ENCODE measurements around the gene RTL1.
A peak's percentile ranks its signal among the peaks of the same experiment; 100 is the strongest.

RTL1 gene

DNA sequence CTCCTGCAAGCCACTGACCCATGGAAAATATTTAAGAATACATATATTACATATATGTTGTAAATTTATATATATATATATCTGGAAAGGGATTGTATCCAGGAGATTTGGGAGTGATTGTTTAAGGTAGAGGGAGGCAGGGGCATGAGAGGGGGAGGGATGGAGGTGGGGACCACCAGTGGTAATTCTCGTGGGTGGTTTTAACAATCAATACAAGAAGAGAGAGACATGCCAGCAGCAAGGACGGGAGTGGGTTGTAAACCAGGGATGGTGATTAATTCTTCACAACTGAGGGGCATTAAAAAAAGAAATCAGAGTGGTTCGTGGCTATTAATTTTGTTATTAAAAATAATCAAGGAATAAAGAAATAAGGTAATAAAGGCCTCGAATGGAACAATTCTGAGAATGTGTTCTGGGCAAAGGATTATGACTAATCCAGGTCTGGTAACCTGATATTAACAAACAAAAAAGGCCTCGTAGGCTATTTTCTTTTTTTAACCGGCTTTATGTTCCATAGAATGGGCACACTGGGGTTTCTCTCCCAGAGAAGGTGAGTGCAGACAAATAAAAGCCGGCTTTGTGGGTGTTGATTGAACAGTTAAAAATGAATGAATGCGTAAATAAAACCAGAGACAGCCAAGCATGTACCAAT, 8.3 kb upstream of the RTL1 start:
- Histone ChIP-seq H3K9me3 (no peaks in the 10 kb centered on the region), H3K36me3 (peaks cover 83% of the 10 kb centered on the region), H3K4me3 (ENCODE audit: low read depth, low read length) (no peak overlapping the region), H3K4me1 (peaks cover 3% of the 10 kb centered on the region), H3K27me3 (no peaks in the 10 kb centered on the region)
- TF ChIP-seq, protein P1, sequence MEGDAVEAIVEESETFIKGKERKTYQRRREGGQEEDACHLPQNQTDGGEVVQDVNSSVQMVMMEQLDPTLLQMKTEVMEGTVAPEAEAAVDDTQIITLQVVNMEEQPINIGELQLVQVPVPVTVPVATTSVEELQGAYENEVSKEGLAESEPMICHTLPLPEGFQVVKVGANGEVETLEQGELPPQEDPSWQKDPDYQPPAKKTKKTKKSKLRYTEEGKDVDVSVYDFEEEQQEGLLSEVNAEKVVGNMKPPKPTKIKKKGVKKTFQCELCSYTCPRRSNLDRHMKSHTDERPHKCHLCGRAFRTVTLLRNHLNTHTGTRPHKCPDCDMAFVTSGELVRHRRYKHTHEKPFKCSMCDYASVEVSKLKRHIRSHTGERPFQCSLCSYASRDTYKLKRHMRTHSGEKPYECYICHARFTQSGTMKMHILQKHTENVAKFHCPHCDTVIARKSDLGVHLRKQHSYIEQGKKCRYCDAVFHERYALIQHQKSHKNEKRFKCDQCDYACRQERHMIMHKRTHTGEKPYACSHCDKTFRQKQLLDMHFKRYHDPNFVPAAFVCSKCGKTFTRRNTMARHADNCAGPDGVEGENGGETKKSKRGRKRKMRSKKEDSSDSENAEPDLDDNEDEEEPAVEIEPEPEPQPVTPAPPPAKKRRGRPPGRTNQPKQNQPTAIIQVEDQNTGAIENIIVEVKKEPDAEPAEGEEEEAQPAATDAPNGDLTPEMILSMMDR (IDR thresholded peaks at IDR 0.05; ENCODE audit: low read depth, low read length): no peak
- DNase-seq: no peak

GRCh38 chr14:100910888-100911664, 7.6 kb upstream of the RTL1 start:
- no peaks in the 10 kb centered on the region for H3K27me3 ChIP-seq
- TF ChIP-seq, protein P1 (IDR thresholded peaks at IDR 0.05; ENCODE audit: low read depth, low read length): no peak
- H3K36me3 ChIP-seq: peaks cover 89% of the 10 kb centered on the region
- no peak overlapping the region for H3K4me3 ChIP-seq (ENCODE audit: low read depth, low read length)
- peaks cover 8% of the 10 kb centered on the region for H3K4me1 ChIP-seq
- H3K9me3 ChIP-seq: no peaks in the 10 kb centered on the region
- DNase-seq: no peak

- TF ChIP-seq, protein P1 (IDR thresholded peaks at IDR 0.05; ENCODE audit: low read depth, low read length): no peak
- no peak for DNase-seq
- Histone ChIP-seq H3K4me3 (ENCODE audit: low read depth, low read length) (no peak overlapping the region), H3K9me3 (no peaks in the 10 kb centered on the region), H3K4me1 (peaks cover 10% of the 10 kb centered on the region), H3K27me3 (no peaks in the 10 kb centered on the region), H3K36me3 (peaks cover 82% of the 10 kb centered on the region)
Measured at GRCh38 chr14:100909439-100909838, 5.9 kb upstream of the RTL1 start.

- no peak overlapping the region for H3K4me3 ChIP-seq (ENCODE audit: low read depth, low read length)
- no peaks in the 10 kb centered on the region for H3K9me3 ChIP-seq
- H3K36me3 ChIP-seq: peaks cover 74% of the 10 kb centered on the region
- TF ChIP-seq, protein P1 (IDR thresholded peaks at IDR 0.05; ENCODE audit: low read depth, low read length): no peak
- peaks cover 10% of the 10 kb centered on the region for H3K4me1 ChIP-seq
- DNase-seq: no peak
- no peaks in the 10 kb centered on the region for H3K27me3 ChIP-seq
Measured at GRCh38 chr14:100907240-100907639, 3.7 kb upstream of the RTL1 start.

DNA sequence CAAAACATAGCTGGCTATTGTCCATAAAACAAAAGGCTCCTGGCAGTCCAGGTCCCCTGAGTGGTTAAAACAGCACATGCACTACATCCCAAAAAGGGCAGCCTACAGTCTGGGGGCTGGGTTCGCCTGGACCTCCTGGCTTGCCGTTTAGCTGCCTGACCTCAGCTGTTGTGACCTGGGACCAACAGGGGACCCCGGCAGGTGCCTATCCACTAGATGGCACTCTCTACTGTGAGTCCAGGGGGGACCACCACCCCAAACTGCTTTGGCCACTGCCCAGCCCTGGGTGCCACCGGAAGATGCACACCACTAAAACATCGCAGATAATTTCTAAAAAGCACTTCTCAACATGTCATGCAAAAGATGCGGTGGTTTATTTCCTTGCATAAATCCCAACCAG, 2.9 kb upstream of the RTL1 start:
- no peak for DNase-seq

More for the DNA sequence above, 2.9 kb upstream of the RTL1 start:
- H3K27me3 ChIP-seq: no peaks in the 10 kb centered on the region
- H3K4me1 ChIP-seq: peaks cover 10% of the 10 kb centered on the region
- H3K4me3 ChIP-seq (ENCODE audit: low read depth, low read length): no peak overlapping the region
- TF ChIP-seq, protein P1 (IDR thresholded peaks at IDR 0.05; ENCODE audit: low read depth, low read length): peak; percentile 57
- no peaks in the 10 kb centered on the region for H3K9me3 ChIP-seq
- peaks cover 76% of the 10 kb centered on the region for H3K36me3 ChIP-seq

Measured in BE2C (cell line).